HEK293 (cell line): ENCODE data around the gene TMED6.

Source experiments
- CTCF ChIA-PET: fragments of 350-600 bp; formaldehyde crosslinking; extraction: SDS; loops from one replicate; lab custom pipeline; 2021; ENCODE audit warnings: antibody characterized with exemption; lab: Yijun Ruan, JAX
- POLR2A ChIA-PET: fragments of 300-600 bp; formaldehyde crosslinking; extraction: SDS; loops from one replicate; lab custom pipeline; 2020; ENCODE audit warnings: antibody characterized with exemption, inconsistent platforms; lab: Yijun Ruan, JAX
- H3K27ac ChIP-seq: fragments of 200-500 bp; sonication (Bioruptor generic); 2 replicates; pipeline ENCODE4 v1.5.1; 2014; ENCODE audit warnings: low read depth, low read length, control low read depth, inconsistent platforms; ENCODE audit errors: extremely low read depth
- H3K36me3 ChIP-seq, 2 experiments: fragments of 200-500 bp in 1 of 2; sonication (Bioruptor generic) in 1 of 2; 1 replicate in 1 of 2; 2 replicates in 1 of 2; pipeline ENCODE4 v1.5.1; 2014 to 2017; ENCODE audit warnings: inconsistent platforms in 2 of 2, low read length in 2 of 2; ENCODE audit not compliant: control insufficient read depth in 2 of 2, insufficient read depth in 1 of 2
- H3K4me1 ChIP-seq: fragments of 200-500 bp; sonication (Bioruptor generic); 2 replicates; pipeline ENCODE4 v1.5.1; 2014; ENCODE audit warnings: mild to moderate bottlenecking, low read length, inconsistent platforms; ENCODE audit not compliant: control insufficient read depth, insufficient read depth
- H3K4me3 ChIP-seq: 2 replicates; pipeline ENCODE4 v1.5.1; 2011; ENCODE audit warnings: low read depth, mild to moderate bottlenecking, control low read depth, low read length, moderate library complexity
- H3K9me3 ChIP-seq: fragments of 200-500 bp; sonication (Bioruptor generic); 2 replicates; pipeline ENCODE4 v1.5.1; 2014; ENCODE audit warnings: low read depth, low read length, inconsistent platforms; ENCODE audit not compliant: control insufficient read depth, insufficient read depth
- MEIS1 ChIP-seq: sonication (generic); formaldehyde crosslinking; IDR thresholded peaks from 2 replicates; pipeline ENCODE4 v1.8.1; 2022; ENCODE audit warnings: missing genetic modification reagents, mild to moderate bottlenecking, borderline replicate concordance
- SCRT1 ChIP-seq: fragments of 450-650 bp; formaldehyde crosslinking; IDR thresholded peaks from 2 replicates; pipeline ENCODE4 v1.5.1; 2016; ENCODE audit warnings: missing biosample characterization, missing genetic modification characterization, borderline replicate concordance
- SP3 ChIP-seq: fragments of 450-650 bp; formaldehyde crosslinking; IDR thresholded peaks from 2 replicates; pipeline ENCODE4 v1.5.1; 2016; ENCODE audit warnings: missing biosample characterization, missing genetic modification characterization
- TCF7L2 ChIP-seq: IDR thresholded peaks from 2 replicates; pipeline ENCODE4 v1.6.1; 2011; ENCODE audit warnings: low read depth, mild to moderate bottlenecking, inconsistent platforms, low read length, moderate library complexity, borderline replicate concordance
- ZFP69B ChIP-seq: fragments of 450-650 bp; formaldehyde crosslinking; IDR thresholded peaks from 2 replicates; pipeline ENCODE4 v1.5.1; 2016; ENCODE audit warnings: missing biosample characterization, missing genetic modification characterization
- ZNF19 ChIP-seq: fragments of 450-650 bp; formaldehyde crosslinking; IDR thresholded peaks from 2 replicates; pipeline ENCODE4; 2016; ENCODE audit warnings: missing biosample characterization, missing genetic modification characterization, low read depth
- ZNF211 ChIP-seq: fragments of 450-650 bp; formaldehyde crosslinking; IDR thresholded peaks from 2 replicates; pipeline ENCODE4 v1.5.1; 2016; ENCODE audit warnings: low read depth, missing biosample characterization, missing genetic modification characterization
- ZNF311 ChIP-seq: fragments of 450-650 bp; formaldehyde crosslinking; IDR thresholded peaks from 2 replicates; pipeline ENCODE4 v1.5.1; 2017; ENCODE audit warnings: missing biosample characterization, missing genetic modification characterization, borderline replicate concordance
- ZNF354C ChIP-seq: fragments of 450-650 bp; formaldehyde crosslinking; IDR thresholded peaks from 2 replicates; pipeline ENCODE4 v1.5.1; 2016; ENCODE audit warnings: missing biosample characterization, missing genetic modification characterization, low read depth, borderline replicate concordance
- ZNF510 ChIP-seq: fragments of 450-650 bp; formaldehyde crosslinking; IDR thresholded peaks from 2 replicates; pipeline ENCODE4 v1.5.1; 2018; ENCODE audit warnings: mild to moderate bottlenecking, missing genetic modification characterization, missing biosample characterization; ENCODE audit not compliant: insufficient replicate concordance
- ZNF596 ChIP-seq: fragments of 450-650 bp; IDR thresholded peaks from 2 replicates; pipeline ENCODE4 v1.5.0; 2018; ENCODE audit warnings: missing biosample characterization, mild to moderate bottlenecking, missing genetic modification characterization, moderate library complexity
- ZNF677 ChIP-seq: fragments of 450-650 bp; IDR thresholded peaks from 2 replicates; pipeline ENCODE4 v1.5.0; 2018; ENCODE audit warnings: missing biosample characterization, mild to moderate bottlenecking, missing genetic modification characterization, moderate library complexity
- ZNF76 ChIP-seq: fragments of 450-650 bp; formaldehyde crosslinking; IDR thresholded peaks from 2 replicates; pipeline ENCODE4; 2016; ENCODE audit warnings: low read depth, missing biosample characterization, missing genetic modification characterization, borderline replicate concordance
- TF ChIP-seq, protein P1 (sequence below): fragments of 450-650 bp; formaldehyde crosslinking; IDR thresholded peaks from 2 replicates; pipeline ENCODE4 v1.5.1; 2016; ENCODE audit warnings: missing biosample characterization, missing genetic modification characterization, borderline replicate concordance
- TF ChIP-seq, protein P2 (sequence below): fragments of 450-650 bp; formaldehyde crosslinking; IDR thresholded peaks from 2 replicates; pipeline ENCODE4 v1.5.1; 2016; ENCODE audit warnings: missing biosample characterization, missing genetic modification characterization
- TF ChIP-seq, protein P3 (sequence below): fragments of 450-650 bp; formaldehyde crosslinking; conservative IDR thresholded peaks from 2 replicates; pipeline ENCODE4 v1.5.1; 2016; ENCODE audit warnings: low read depth, missing biosample characterization, missing genetic modification characterization

Gene TMED6

DNA sequence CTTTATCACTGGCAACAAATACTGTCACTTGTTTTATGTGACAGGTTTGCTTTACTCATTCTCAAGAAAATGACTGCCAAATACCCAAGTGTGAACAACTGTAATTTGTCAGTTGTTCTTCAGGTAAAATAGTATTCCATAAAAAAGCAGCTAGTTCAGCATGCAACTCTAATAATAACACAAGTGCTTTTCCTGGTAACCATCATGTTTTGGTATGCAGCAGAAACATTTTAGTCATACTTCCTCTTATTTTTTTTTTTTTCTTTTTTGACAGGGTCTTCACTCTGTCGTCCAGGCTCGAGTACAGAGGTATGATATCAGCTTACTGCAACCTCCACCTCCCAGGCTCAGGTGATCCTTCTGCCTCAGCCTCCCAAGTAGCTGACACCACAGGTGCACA lies 29.6 kb upstream of the TMED6 start:
- ChIA-PET POLR2A (interaction anchor here (0.5 to 0.6 kb wide), 2 partner anchors 10 to 29 kb away, joined by 3 to 4 read pairs; no protein-coding TSS in a partner anchor), CTCF (interaction anchor here (0.6 to 1.0 kb wide), 3 partner anchors 15 to 385 kb away, joined by 3 to 4 read pairs (median 4); no protein-coding TSS in a partner anchor)
- no peak overlapping the region for H3K4me3 ChIP-seq
- H3K27ac ChIP-seq: no peak overlapping the region
- TF ChIP-seq ZNF311 (tag by site-specific recombination): no peak
- no peak for TF ChIP-seq ZNF596 (tag by site-specific recombination)
- no peak for TF ChIP-seq ZNF510
- no peak for TF ChIP-seq ZNF19
- no peak for TF ChIP-seq ZNF211
- TF ChIP-seq MEIS1 (CRISPR knock-in tag): no peak
- TF ChIP-seq ZNF677: no peak
- TF ChIP-seq ZNF354C: no peak
- TF ChIP-seq TCF7L2: no peak
- TF ChIP-seq SCRT1 (tag by site-specific recombination): no peak
- H3K4me1 ChIP-seq: no peaks in the 10 kb centered on the region
- peaks cover 45 to 71% of the 10 kb centered on the region in 2 experiments for H3K36me3 ChIP-seq
- H3K9me3 ChIP-seq: no peaks in the 10 kb centered on the region

DNA sequence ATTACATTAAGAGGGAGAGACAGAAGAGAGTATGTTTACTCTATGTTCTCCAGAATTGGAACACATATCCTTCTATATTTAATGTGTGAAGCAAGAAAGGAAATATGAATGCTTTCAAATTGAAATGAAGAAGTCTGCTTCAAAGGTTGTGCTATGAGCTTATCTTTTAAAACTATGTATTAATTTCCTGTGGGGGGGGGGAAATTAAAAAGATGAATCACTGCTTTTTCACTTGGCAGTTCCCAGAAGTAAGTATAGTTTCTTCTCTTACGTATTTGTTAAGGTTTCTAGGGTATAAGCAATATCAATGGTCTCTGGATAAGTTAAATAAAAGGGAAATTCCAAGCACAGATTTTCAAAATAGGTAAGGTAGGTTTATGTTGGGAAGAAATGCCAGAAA lies 27.2 kb upstream of the TMED6 start:
- H3K27ac ChIP-seq: no peak overlapping the region
- no peak overlapping the region for H3K4me3 ChIP-seq
- TF ChIP-seq ZNF76 (tag by site-specific recombination): no peak
- TF ChIP-seq, protein P1, sequence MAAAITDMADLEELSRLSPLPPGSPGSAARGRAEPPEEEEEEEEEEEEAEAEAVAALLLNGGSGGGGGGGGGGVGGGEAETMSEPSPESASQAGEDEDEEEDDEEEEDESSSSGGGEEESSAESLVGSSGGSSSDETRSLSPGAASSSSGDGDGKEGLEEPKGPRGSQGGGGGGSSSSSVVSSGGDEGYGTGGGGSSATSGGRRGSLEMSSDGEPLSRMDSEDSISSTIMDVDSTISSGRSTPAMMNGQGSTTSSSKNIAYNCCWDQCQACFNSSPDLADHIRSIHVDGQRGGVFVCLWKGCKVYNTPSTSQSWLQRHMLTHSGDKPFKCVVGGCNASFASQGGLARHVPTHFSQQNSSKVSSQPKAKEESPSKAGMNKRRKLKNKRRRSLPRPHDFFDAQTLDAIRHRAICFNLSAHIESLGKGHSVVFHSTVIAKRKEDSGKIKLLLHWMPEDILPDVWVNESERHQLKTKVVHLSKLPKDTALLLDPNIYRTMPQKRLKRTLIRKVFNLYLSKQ (tag by site-specific recombination): no peak
- TF ChIP-seq, protein P2, sequence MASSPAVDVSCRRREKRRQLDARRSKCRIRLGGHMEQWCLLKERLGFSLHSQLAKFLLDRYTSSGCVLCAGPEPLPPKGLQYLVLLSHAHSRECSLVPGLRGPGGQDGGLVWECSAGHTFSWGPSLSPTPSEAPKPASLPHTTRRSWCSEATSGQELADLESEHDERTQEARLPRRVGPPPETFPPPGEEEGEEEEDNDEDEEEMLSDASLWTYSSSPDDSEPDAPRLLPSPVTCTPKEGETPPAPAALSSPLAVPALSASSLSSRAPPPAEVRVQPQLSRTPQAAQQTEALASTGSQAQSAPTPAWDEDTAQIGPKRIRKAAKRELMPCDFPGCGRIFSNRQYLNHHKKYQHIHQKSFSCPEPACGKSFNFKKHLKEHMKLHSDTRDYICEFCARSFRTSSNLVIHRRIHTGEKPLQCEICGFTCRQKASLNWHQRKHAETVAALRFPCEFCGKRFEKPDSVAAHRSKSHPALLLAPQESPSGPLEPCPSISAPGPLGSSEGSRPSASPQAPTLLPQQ: no peak
- TF ChIP-seq ZFP69B (tag by site-specific recombination): no peak
- TF ChIP-seq, all 188 proteins: peak for 0
- Histone ChIP-seq H3K36me3 (peaks cover 45 to 78% of the 10 kb centered on the region in 2 experiments), H3K9me3 (no peaks in the 10 kb centered on the region), H3K4me1 (no peaks in the 10 kb centered on the region)
- CTCF ChIA-PET: interaction anchor here (1.6 kb wide), 1 partner anchor 17 kb away, joined by 10 read pairs; no protein-coding TSS in a partner anchor
- POLR2A ChIA-PET: interaction anchor here (0.5 to 0.6 kb wide), 2 partner anchors 20 to 354 kb away, joined by 5 to 6 read pairs; no protein-coding TSS in a partner anchor

DNA sequence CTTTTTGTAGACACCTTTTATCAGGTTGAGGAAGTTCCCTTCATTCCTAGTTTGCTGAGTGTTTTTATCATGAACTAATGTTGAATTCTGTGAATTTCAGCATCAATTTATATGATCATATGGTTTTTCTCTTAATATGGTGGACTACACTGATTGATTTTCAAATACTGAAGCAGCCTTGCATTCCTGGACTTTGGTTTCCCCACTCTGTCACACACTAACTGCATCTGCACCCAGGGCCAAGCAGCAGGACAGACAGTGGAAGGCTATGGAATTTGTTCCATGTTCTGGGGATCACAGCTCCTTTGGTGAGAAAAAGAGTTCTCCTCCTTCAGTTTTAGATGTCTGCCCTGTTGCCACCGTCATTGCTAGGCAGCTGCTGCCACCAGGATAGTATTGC lies 26.4 kb upstream of the TMED6 start:
- no peak for TF ChIP-seq SP3 (tag by site-specific recombination)
- TF ChIP-seq, protein P3, sequence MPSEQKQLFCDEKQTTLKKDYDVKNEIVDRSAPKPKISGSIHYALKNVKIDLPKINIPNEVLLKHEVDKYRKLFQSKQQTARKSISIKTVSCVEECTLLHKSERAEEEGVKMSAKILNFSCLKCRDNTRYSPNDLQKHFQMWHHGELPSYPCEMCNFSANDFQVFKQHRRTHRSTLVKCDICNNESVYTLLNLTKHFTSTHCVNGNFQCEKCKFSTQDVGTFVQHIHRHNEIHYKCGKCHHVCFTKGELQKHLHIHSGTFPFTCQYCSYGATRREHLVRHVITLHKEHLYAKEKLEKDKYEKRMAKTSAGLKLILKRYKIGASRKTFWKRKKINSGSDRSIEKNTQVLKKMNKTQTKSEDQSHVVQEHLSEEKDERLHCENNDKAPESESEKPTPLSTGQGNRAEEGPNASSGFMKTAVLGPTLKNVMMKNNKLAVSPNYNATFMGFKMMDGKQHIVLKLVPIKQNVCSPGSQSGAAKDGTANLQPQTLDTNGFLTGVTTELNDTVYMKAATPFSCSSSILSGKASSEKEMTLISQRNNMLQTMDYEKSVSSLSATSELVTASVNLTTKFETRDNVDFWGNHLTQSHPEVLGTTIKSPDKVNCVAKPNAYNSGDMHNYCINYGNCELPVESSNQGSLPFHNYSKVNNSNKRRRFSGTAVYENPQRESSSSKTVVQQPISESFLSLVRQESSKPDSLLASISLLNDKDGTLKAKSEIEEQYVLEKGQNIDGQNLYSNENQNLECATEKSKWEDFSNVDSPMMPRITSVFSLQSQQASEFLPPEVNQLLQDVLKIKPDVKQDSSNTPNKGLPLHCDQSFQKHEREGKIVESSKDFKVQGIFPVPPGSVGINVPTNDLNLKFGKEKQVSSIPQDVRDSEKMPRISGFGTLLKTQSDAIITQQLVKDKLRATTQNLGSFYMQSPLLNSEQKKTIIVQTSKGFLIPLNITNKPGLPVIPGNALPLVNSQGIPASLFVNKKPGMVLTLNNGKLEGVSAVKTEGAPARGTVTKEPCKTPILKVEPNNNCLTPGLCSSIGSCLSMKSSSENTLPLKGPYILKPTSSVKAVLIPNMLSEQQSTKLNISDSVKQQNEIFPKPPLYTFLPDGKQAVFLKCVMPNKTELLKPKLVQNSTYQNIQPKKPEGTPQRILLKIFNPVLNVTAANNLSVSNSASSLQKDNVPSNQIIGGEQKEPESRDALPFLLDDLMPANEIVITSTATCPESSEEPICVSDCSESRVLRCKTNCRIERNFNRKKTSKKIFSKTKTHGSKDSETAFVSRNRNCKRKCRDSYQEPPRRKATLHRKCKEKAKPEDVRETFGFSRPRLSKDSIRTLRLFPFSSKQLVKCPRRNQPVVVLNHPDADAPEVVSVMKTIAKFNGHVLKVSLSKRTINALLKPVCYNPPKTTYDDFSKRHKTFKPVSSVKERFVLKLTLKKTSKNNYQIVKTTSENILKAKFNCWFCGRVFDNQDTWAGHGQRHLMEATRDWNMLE (tag by site-specific recombination): no peak
- Histone ChIP-seq H3K4me3 (no peak overlapping the region), H3K36me3 (peaks cover 45 to 75% of the 10 kb centered on the region in 2 experiments), H3K9me3 (no peaks in the 10 kb centered on the region), H3K27ac (no peak overlapping the region), H3K4me1 (no peaks in the 10 kb centered on the region)
- POLR2A ChIA-PET: no interaction called here
- CTCF ChIA-PET: interaction anchor here (0.7 to 1.6 kb wide), 2 partner anchors 18 to 66 kb away, joined by 3 to 10 read pairs; no protein-coding TSS in a partner anchor
